ENCODE measurements around the gene BSPH1. TPM values are rescaled to one million over a fixed set of nuclear protein-coding genes. Genes with fewer than 3 reads are reported as not detected.

The BSPH1 gene, protein sequence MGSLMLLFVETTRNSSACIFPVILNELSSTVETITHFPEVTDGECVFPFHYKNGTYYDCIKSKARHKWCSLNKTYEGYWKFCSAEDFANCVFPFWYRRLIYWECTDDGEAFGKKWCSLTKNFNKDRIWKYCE
- not detected in 2 replicates for total RNA-seq (ENCODE audit: low replicate concordance)

DNA sequence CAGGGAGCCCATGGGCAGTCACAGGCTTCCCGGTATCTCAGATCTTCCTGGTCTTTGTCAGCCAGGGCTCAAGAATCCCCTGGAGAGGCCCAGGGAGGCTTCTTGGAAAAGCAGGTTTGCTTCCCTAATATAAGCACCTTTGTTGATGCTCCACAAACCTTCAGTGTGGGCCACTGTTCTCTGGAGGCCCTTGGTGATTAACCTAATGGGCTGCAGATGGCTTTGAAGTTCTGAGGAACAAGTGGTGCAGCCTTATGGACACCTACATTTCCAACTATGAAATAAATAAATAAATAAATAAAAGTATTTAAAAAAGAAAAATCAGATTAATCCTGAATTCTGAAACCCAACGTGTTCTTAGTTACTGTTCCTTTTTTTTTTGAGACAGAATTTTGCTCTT lies at the start of gene BSPH1:
Gene BSPH1 (minus strand): TSS at position 101 of the 400 bp plus-strand sequence. CDS start 89 bp downstream, at position 12.
- Histone ChIP-seq H3K36me3 (no peaks in the 10 kb centered on the region), H3K9ac (no peak within 1 kb of the TSS), H2AFZ (replicated peaks) (no peak within 1 kb of the TSS), H3K27me3 (no peaks in the 10 kb centered on the region), H3K4me2 (no peak within 1 kb of the TSS), H3K4me3 (no peak within 1 kb of the TSS), H3K27ac (no peak within 1 kb of the TSS), H3K9me3 (ENCODE audit: low read depth) (no peaks in the 10 kb centered on the region), H4K20me1 (ENCODE audit: low read depth) (no peaks in the 10 kb centered on the region), H3K79me2 (ENCODE audit: low read depth) (no peaks in the 10 kb centered on the region), H3K4me1 (no peaks in the 10 kb centered on the region), H3F3A (ENCODE audit: low read depth) (no peaks in the 10 kb centered on the region)
- TF ChIP-seq EZH2 (IDR thresholded peaks at IDR 0.05) (no peak), EZH2phosphoT487 (IDR thresholded peaks at IDR 0.05) (no peak)
- TF ChIP-seq, protein P1, sequence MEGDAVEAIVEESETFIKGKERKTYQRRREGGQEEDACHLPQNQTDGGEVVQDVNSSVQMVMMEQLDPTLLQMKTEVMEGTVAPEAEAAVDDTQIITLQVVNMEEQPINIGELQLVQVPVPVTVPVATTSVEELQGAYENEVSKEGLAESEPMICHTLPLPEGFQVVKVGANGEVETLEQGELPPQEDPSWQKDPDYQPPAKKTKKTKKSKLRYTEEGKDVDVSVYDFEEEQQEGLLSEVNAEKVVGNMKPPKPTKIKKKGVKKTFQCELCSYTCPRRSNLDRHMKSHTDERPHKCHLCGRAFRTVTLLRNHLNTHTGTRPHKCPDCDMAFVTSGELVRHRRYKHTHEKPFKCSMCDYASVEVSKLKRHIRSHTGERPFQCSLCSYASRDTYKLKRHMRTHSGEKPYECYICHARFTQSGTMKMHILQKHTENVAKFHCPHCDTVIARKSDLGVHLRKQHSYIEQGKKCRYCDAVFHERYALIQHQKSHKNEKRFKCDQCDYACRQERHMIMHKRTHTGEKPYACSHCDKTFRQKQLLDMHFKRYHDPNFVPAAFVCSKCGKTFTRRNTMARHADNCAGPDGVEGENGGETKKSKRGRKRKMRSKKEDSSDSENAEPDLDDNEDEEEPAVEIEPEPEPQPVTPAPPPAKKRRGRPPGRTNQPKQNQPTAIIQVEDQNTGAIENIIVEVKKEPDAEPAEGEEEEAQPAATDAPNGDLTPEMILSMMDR (IDR thresholded peaks at IDR 0.05) = no peak
- H3K27me3 Mint-ChIP-seq (ENCODE audit: insufficient read depth, low read depth) = peaks cover 6% of the 10 kb centered on the region
- H3K4me3 Mint-ChIP-seq = no peak within 1 kb of the TSS
- no peak within 1 kb of the TSS for H3K27ac Mint-ChIP-seq
- no peaks in the 10 kb centered on the region for H3K9me3 Mint-ChIP-seq
- DNase-seq (ENCODE audit: low spot score) = no peak
- no peaks in the 10 kb centered on the region for H3K4me1 Mint-ChIP-seq
- no peaks in the 10 kb centered on the region for H3K36me3 Mint-ChIP-seq

DNA sequence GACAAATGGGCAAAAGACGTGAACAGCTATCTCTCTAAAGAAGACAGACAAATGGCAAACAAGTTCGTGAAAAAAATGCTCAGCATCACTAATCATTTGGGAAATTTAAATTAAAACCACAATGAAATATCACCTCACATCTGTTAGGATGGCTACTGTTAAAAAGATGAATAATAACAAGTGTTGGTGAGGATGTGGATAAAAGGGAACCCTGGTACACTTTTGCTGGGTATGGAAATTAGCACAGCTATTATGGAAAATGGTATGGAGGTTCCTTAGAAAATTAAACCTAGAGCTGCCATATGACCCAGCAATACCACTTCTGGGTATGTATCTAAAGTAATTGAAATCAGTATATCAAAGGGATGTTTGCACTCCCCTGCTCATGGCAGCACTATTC lies 44.8 kb upstream of the BSPH1 start:
- Mint-ChIP-seq H3K9me3 (peaks cover 17% of the 10 kb centered on the region), H3K4me3 (no peak overlapping the region), H3K4me1 (no peaks in the 10 kb centered on the region), H3K36me3 (no peaks in the 10 kb centered on the region), H3K27me3 (ENCODE audit: insufficient read depth, low read depth) (peaks cover 14% of the 10 kb centered on the region), H3K27ac (no peak overlapping the region)
- no peaks in the 10 kb centered on the region for H3F3A ChIP-seq (ENCODE audit: low read depth)
- H3K4me2 ChIP-seq = no peak overlapping the region
- no peaks in the 10 kb centered on the region for H3K36me3 ChIP-seq
- no peak overlapping the region for H3K9ac ChIP-seq
- TF ChIP-seq EZH2phosphoT487 (IDR thresholded peaks at IDR 0.05) = no peak
- no peak for TF ChIP-seq EZH2 (IDR thresholded peaks at IDR 0.05)
- TF ChIP-seq, protein P1 (IDR thresholded peaks at IDR 0.05) = no peak
- no peaks in the 10 kb centered on the region for H3K79me2 ChIP-seq (ENCODE audit: low read depth)
- H3K27me3 ChIP-seq = no peaks in the 10 kb centered on the region
- H3K27ac ChIP-seq = no peak overlapping the region
- no peaks in the 10 kb centered on the region for H3K4me1 ChIP-seq
- H2AFZ ChIP-seq (replicated peaks) = no peak overlapping the region
- DNase-seq (ENCODE audit: low spot score) = no peak
- no peaks in the 10 kb centered on the region for H4K20me1 ChIP-seq (ENCODE audit: low read depth)
- H3K9me3 ChIP-seq (ENCODE audit: low read depth) = no peaks in the 10 kb centered on the region
- no peak overlapping the region for H3K4me3 ChIP-seq

DNA sequence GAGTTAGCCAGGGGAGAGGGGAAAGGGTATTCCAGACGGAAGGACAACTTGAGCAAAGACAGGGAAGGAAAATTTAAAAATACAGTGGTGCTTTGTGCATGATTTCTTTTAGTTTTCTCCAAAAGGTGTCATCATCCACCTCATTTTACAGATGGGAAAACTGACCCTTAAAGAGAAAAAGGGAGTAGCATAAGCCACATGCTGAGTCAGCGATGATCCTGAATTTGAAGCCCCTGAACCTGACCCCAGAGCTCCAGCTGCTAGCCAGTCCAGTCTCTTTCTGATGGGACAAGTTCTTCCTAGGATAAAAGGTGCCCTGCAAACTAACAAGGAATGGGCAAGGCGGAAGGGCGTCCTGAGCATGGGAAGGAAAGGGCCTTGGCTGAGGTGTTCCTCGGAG lies 41.6 kb upstream of the BSPH1 start:
- Histone ChIP-seq H4K20me1 (ENCODE audit: low read depth) (no peaks in the 10 kb centered on the region), H3K4me1 (no peaks in the 10 kb centered on the region), H3K27me3 (no peaks in the 10 kb centered on the region), H3K36me3 (no peaks in the 10 kb centered on the region), H3K27ac (no peak overlapping the region), H3K9ac (no peak overlapping the region), H3K79me2 (ENCODE audit: low read depth) (no peaks in the 10 kb centered on the region), H3K4me3 (no peak overlapping the region), H3K4me2 (no peak overlapping the region), H3K9me3 (ENCODE audit: low read depth) (no peaks in the 10 kb centered on the region), H2AFZ (replicated peaks) (no peak overlapping the region), H3F3A (ENCODE audit: low read depth) (no peaks in the 10 kb centered on the region)
- no peak overlapping the region for H3K27ac Mint-ChIP-seq
- H3K36me3 Mint-ChIP-seq = no peaks in the 10 kb centered on the region
- TF ChIP-seq, protein P1 (IDR thresholded peaks at IDR 0.05) = no peak
- TF ChIP-seq EZH2 (IDR thresholded peaks at IDR 0.05) (no peak), EZH2phosphoT487 (IDR thresholded peaks at IDR 0.05) (no peak)
- DNase-seq (ENCODE audit: low spot score) = no peak
- H3K4me1 Mint-ChIP-seq = peaks cover 2% of the 10 kb centered on the region
- H3K4me3 Mint-ChIP-seq = no peak overlapping the region
- peaks cover 4% of the 10 kb centered on the region for H3K27me3 Mint-ChIP-seq (ENCODE audit: insufficient read depth, low read depth)
- peaks cover 9% of the 10 kb centered on the region for H3K9me3 Mint-ChIP-seq
